SK-N-SH (cell line): ENCODE data around the gene GRM8. TPM values are rescaled to one million over a fixed set of nuclear protein-coding genes. Genes with fewer than 3 reads are reported as not detected.

Source experiments
- CTCF ChIA-PET: fragments of 300-600, 350-600 bp; formaldehyde crosslinking; extraction: SDS; loops from one replicate; lab custom pipeline; 2021; lab: Yijun Ruan, JAX
- POLR2A ChIA-PET: fragments of 350-600 bp; sonication (Branson Sonifier 250); formaldehyde crosslinking; extraction: SDS; loops from one replicate; lab custom pipeline; 2020; ENCODE audit warnings: antibody characterized with exemption, inconsistent platforms; lab: Yijun Ruan, JAX
- DNase-seq: peaks from one replicate; pipeline ENCODE4 v3.0.0; 2012
- H2AFZ ChIP-seq: fragments of 200-600 bp; sonication (generic); 2 replicates; pipeline ENCODE4 v1.8.1; 2016; ENCODE audit warnings: antibody characterized with exemption, mild to moderate bottlenecking, low read depth
- H3F3A ChIP-seq: fragments of 200-600 bp; sonication (generic); replicated peaks from 2 replicates; pipeline ENCODE3; 2016; ENCODE audit warnings: antibody characterized with exemption, mild to moderate bottlenecking; ENCODE audit not compliant: insufficient read depth
- H3K27ac ChIP-seq, 2 experiments: fragments of 200-500 bp in 1 of 2; fragments of 200-600 bp in 1 of 2; sonication (Bioruptor generic) in 1 of 2; sonication (generic), shearing (Covaris generic) in 1 of 2; 2 replicates each; pipeline versions ENCODE4 v1.5.1 to v1.6.1; 2014 to 2016; ENCODE audit warnings: low read depth in 2 of 2, inconsistent platforms in 1 of 2, low read length in 1 of 2, mild to moderate bottlenecking in 1 of 2, mixed read lengths in 1 of 2
- H3K27me3 ChIP-seq: fragments of 200-600 bp; sonication (generic), shearing (Covaris generic); 2 replicates; pipeline ENCODE4 v1.6.1; 2016; ENCODE audit warnings: mixed run types; ENCODE audit not compliant: insufficient read depth
- H3K36me3 ChIP-seq, 2 experiments: fragments of 200-500 bp in 1 of 2; fragments of 200-600 bp in 1 of 2; sonication (Bioruptor generic) in 1 of 2; sonication (generic) in 1 of 2; replicated peaks in 1 of 2; 2 replicates each; pipeline versions ENCODE3 to v1.5.1; 2014 to 2016; ENCODE audit warnings: low read length in 1 of 2, mild to moderate bottlenecking in 1 of 2; ENCODE audit not compliant: insufficient read depth in 2 of 2, control insufficient read depth in 1 of 2
- H3K4me1 ChIP-seq, 2 experiments: fragments of 200-500 bp in 1 of 2; fragments of 200-600 bp in 1 of 2; sonication (Bioruptor generic) in 1 of 2; sonication (generic), shearing (Covaris generic) in 1 of 2; 2 replicates each; pipeline versions ENCODE4 v1.5.1 to v1.6.1; 2014 to 2016; ENCODE audit warnings: low read depth in 1 of 2, low read length in 1 of 2, mixed run types in 1 of 2; ENCODE audit not compliant: insufficient read depth in 2 of 2, control insufficient read depth in 1 of 2
- H3K4me2 ChIP-seq: fragments of 200-600 bp; sonication (generic), shearing (Covaris generic); 2 replicates; pipeline ENCODE4 v1.6.1; 2017; ENCODE audit warnings: mixed run types
- H3K4me3 ChIP-seq, 2 experiments: fragments of 200-500 bp in 1 of 2; fragments of 200-600 bp in 1 of 2; sonication (Bioruptor generic) in 1 of 2; sonication (generic), shearing (Covaris generic) in 1 of 2; 2 replicates each; pipeline versions ENCODE4 v1.5.1 to v1.8.1; 2014 to 2016; ENCODE audit warnings: low read depth in 2 of 2, inconsistent platforms in 1 of 2, low read length in 1 of 2, mild to moderate bottlenecking in 1 of 2, mixed read lengths in 1 of 2, moderate library complexity in 1 of 2
- H3K79me2 ChIP-seq: fragments of 200-600 bp; sonication (generic); 2 replicates; pipeline ENCODE4 v1.8.1; 2017; ENCODE audit warnings: mild to moderate bottlenecking; ENCODE audit not compliant: insufficient read depth
- H3K9ac ChIP-seq: fragments of 200-600 bp; sonication (generic); 2 replicates; pipeline ENCODE4 v1.6.1; 2017; ENCODE audit warnings: mixed run types
- H3K9me2 ChIP-seq: fragments of 200-600 bp; sonication (generic); 2 replicates; pipeline ENCODE4 v1.6.1; 2017; ENCODE audit warnings: mixed run types
- H3K9me3 ChIP-seq: fragments of 200-600 bp; sonication (generic); 2 replicates; pipeline ENCODE4 v1.6.1; 2017; ENCODE audit warnings: mixed run types, mild to moderate bottlenecking, moderate library complexity
- H4K20me1 ChIP-seq: fragments of 200-600 bp; sonication (generic); 2 replicates; pipeline ENCODE4 v1.6.1; 2017; ENCODE audit warnings: mild to moderate bottlenecking, mixed run types; ENCODE audit not compliant: insufficient read depth
- ELF1 ChIP-seq: IDR thresholded peaks from 2 replicates; pipeline ENCODE4 v1.4.0; 2012
- EZH2phosphoT487 ChIP-seq: fragments of 200-600 bp; sonication (generic); IDR thresholded peaks from 2 replicates; pipeline ENCODE4 v1.6.1; 2017; ENCODE audit warnings: low read depth, mixed run types, mild to moderate bottlenecking, antibody characterized with exemption, moderate library complexity, borderline replicate concordance
- FOXM1 ChIP-seq: IDR thresholded peaks from 2 replicates; pipeline ENCODE4 v1.4.0; 2012; ENCODE audit warnings: low read depth, mild to moderate bottlenecking
- GATA2 ChIP-seq: sonication (generic); formaldehyde crosslinking; IDR thresholded peaks from 2 replicates; pipeline ENCODE4 v1.5.0; 2020; ENCODE audit warnings: mild to moderate bottlenecking, missing genetic modification reagents
- MEF2A ChIP-seq: IDR thresholded peaks from 2 replicates; pipeline ENCODE4 v1.4.0; 2012; ENCODE audit warnings: low read depth, borderline replicate concordance
- NFIC ChIP-seq: IDR thresholded peaks from 2 replicates; pipeline ENCODE4 v1.4.0; 2012; ENCODE audit warnings: borderline replicate concordance
- NRF1 ChIP-seq: IDR thresholded peaks from 2 replicates; pipeline ENCODE4 v1.6.1; 2012; ENCODE audit warnings: low read depth, mild to moderate bottlenecking, low read length
- POLR2AphosphoS5 ChIP-seq: IDR thresholded peaks from 2 replicates; pipeline ENCODE4 v1.6.1; 2012; ENCODE audit warnings: low read depth, low read length
- RCOR1 ChIP-seq: fragments of 150-350 bp; IDR thresholded peaks from 2 replicates; pipeline ENCODE4 v1.6.1; 2017; ENCODE audit warnings: antibody characterized with exemption, low read length
- REST ChIP-seq: IDR thresholded peaks from 2 replicates; pipeline ENCODE4 v1.6.1; 2012; ENCODE audit warnings: mild to moderate bottlenecking, low read depth, low read length, moderate library complexity
- RFX5 ChIP-seq: IDR thresholded peaks from 2 replicates; pipeline ENCODE4 v1.6.1; 2012; ENCODE audit warnings: mild to moderate bottlenecking, improper control_type of control experiment, low read length
- RXRA ChIP-seq: IDR thresholded peaks from 2 replicates; pipeline ENCODE4 v1.4.0; 2012; ENCODE audit warnings: low read depth, mild to moderate bottlenecking, borderline replicate concordance
- SIN3A ChIP-seq: IDR thresholded peaks from 2 replicates; pipeline ENCODE4 v1.6.1; 2012; ENCODE audit warnings: low read depth, mild to moderate bottlenecking, low read length, moderate library complexity, borderline replicate concordance
- SMC3 ChIP-seq: IDR thresholded peaks from 2 replicates; pipeline ENCODE4 v1.6.1; 2012; ENCODE audit warnings: low read depth, low read length, improper control_type of control experiment
- USF1 ChIP-seq: IDR thresholded peaks from 2 replicates; pipeline ENCODE4 v1.4.0; 2012; ENCODE audit warnings: low read depth, borderline replicate concordance
- USF2 ChIP-seq: fragments of 150-350 bp; IDR thresholded peaks from 2 replicates; pipeline ENCODE4 v1.6.1; 2017; ENCODE audit warnings: antibody characterized with exemption, low read length, low read depth, borderline replicate concordance
- whole genome bisulfite sequencing: methylation state at CpG from one replicate; pipeline ENCODE4 v1.1.6; 2017; ENCODE audit warnings: low lambda C conversion rate; 5-methylcytosine and 5-hydroxymethylcytosine counted together
- polyA plus RNA-seq, 3 experiments: library from polyadenylated mRNA; depleted of rRNA; stranded (reverse); fragments of >200 nt; gene quantifications; 2 replicates each; pipeline ENCODE4 v1.2.3, GENCODE V29; 2012

The GRM8 gene
- polyA plus RNA-seq, 1 of the 3 experiments (the other 2 are of a cell fraction), result 0.10 TPM

- CTCF ChIA-PET, result interaction anchor here (0.6 to 5.4 kb wide), 2 partner anchors 8 to 229 kb away, joined by 3 to 31 read pairs; no protein-coding TSS in a partner anchor
- no peak for DNase-seq
Measured at GRCh38 chr7:127114742-127115265, 137.9 kb downstream of the GRM8 start.

More at GRCh38 chr7:127114742-127115265, 137.9 kb downstream of the GRM8 start:
- H3K27me3 ChIP-seq, result no peaks in the 10 kb centered on the region
- H3K9me2 ChIP-seq, result no peaks in the 10 kb centered on the region
- H3K9ac ChIP-seq, result no peak overlapping the region
- WGBS, result 20% methylated on average over 3 of the region's 3 CpGs
- H4K20me1 ChIP-seq, result no peaks in the 10 kb centered on the region
- H3K4me1 ChIP-seq, result no peaks in the 10 kb centered on the region
- POLR2A ChIA-PET, result no interaction called here
- H3K27ac ChIP-seq, result no peak overlapping the region
- H3K79me2 ChIP-seq, result no peaks in the 10 kb centered on the region
- no peak overlapping the region for H3K4me3 ChIP-seq
- no peaks in the 10 kb centered on the region for H3K36me3 ChIP-seq
- H3K4me2 ChIP-seq, result no peak overlapping the region
- H2AFZ ChIP-seq, result no peak overlapping the region
- H3F3A ChIP-seq, result no peaks in the 10 kb centered on the region
- H3K9me3 ChIP-seq, result no peaks in the 10 kb centered on the region
- no peak for TF ChIP-seq NFIC
- TF ChIP-seq RXRA, result no peak
- no peak for TF ChIP-seq EZH2phosphoT487
- no peak for TF ChIP-seq ELF1
- TF ChIP-seq NRF1, result no peak
- no peak for TF ChIP-seq USF2
- no peak for TF ChIP-seq REST
- no peak for TF ChIP-seq USF1
- TF ChIP-seq MEF2A, result no peak
- no peak for TF ChIP-seq RCOR1
- TF ChIP-seq RFX5, result no peak
- no peak for TF ChIP-seq GATA2 (CRISPR knock-in tag)
- TF ChIP-seq POLR2AphosphoS5, result no peak
- TF ChIP-seq FOXM1, result no peak
- no peak for TF ChIP-seq SMC3
- no peak for TF ChIP-seq SIN3A
